Measurements from ENCODE around the gene KDM5C. TPM values are rescaled to one million over a fixed set of nuclear protein-coding genes. Genes with fewer than 3 reads are reported as not detected.

Gene KDM5C
- total RNA-seq, 1 donor from 2014 or later: 114 TPM

- H3K27me3 ChIP-seq (ENCODE audit: control insufficient read depth, insufficient read depth, low read length): peaks cover 17% of the 10 kb centered on the region
Measured at GRCh38 chrX:53260836-53261235, 35.8 kb upstream of the KDM5C start.

DNA sequence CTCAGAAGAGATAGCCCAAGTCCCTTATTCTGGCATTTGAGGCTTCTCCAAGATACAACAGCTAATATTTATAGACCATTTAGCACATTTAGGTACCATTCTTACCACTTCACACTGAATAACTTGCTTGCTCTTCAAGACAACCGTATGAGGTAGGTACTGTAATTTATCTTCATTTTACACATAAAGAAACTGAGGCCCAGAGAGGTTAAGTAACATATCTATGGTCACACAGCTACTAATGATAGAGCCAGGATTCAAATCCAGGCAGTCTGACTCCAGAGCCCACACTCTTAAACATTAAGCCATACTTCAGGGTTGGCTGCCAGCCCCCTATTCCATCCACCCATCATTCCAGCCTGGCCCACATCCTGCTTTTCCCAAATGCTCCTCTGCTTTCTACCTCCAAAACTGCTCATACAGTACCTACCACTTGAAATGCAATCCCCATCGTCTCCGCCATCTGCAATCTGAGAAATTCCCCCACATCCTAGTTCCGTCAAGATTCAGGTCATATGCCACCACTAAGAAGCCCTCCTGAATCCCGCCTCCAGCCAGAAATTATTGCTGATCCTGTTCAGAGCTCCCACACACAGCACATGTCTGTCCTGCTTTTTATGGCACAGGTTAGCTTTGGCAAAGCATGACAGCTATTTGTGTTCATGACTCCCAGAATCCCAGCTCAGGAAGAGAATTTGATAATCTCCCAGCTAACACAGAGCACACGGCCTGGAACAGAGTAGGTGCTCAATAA is 32.8 kb upstream of the KDM5C start:
- Histone ChIP-seq H3K27me3 (ENCODE audit: control insufficient read depth, insufficient read depth, low read length) (peaks cover 21% of the 10 kb centered on the region), H3K36me3 (ENCODE audit: control insufficient read depth, insufficient read depth, low read length) (no peaks in the 10 kb centered on the region), H3K4me3 (ENCODE audit: low read depth, low read length) (no peak overlapping the region)
- DNase-seq (ENCODE audit: low read depth): no peak
- no peak for TF ChIP-seq CTCF (IDR thresholded peaks at IDR 0.05; ENCODE audit: insufficient read depth, low read length, poor library complexity, severe bottlenecking)

More at GRCh38 chrX:53260836-53261235, 35.8 kb upstream of the KDM5C start:
- Histone ChIP-seq H3K36me3 (ENCODE audit: control insufficient read depth, insufficient read depth, low read length) (no peaks in the 10 kb centered on the region), H3K4me3 (ENCODE audit: low read depth, low read length) (no peak overlapping the region)
- TF ChIP-seq CTCF (IDR thresholded peaks at IDR 0.05; ENCODE audit: insufficient read depth, low read length, poor library complexity, severe bottlenecking): no peak
- DNase-seq (ENCODE audit: low read depth): no peak

- H3K36me3 ChIP-seq (ENCODE audit: control insufficient read depth, insufficient read depth, low read length): no peaks in the 10 kb centered on the region
- DNase-seq (ENCODE audit: low read depth): no peak
- no peak for TF ChIP-seq CTCF (IDR thresholded peaks at IDR 0.05; ENCODE audit: insufficient read depth, low read length, poor library complexity, severe bottlenecking)
- H3K27me3 ChIP-seq (ENCODE audit: control insufficient read depth, insufficient read depth, low read length): peaks cover 20% of the 10 kb centered on the region
- H3K4me3 ChIP-seq (ENCODE audit: low read depth, low read length): no peak overlapping the region
Measured at GRCh38 chrX:53257166-53257565, 32.2 kb upstream of the KDM5C start.

DNA sequence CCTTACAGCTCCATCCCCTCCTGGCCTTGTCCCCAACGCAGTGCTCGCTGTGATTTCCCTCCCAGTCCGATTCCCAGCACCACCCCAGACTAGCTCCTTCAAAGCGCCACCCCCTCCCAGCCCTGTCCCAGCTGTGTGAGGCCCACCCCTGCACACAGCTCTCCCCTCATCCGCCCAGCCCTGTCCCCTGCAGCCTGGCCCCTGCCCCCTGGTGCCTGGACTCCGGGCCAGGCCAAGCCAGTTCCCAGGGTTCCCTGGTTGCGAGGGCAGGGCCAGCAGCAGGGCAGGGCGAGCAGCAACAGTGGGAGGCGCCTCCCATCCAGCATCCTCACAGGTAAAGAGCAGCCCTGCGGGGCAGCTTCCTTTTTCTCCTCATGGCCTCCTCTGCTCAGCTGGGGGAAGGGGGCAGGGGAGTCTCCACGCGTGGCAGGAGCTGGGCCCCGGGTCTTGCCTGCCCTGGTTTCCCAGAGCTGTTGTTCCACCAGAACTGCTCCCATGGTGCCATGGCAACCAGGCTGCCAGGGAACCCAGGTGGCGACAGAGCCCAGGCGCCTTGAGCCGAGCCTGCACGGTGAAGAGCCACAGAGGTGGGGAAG is 31.5 kb upstream of the KDM5C start:
- Histone ChIP-seq H3K36me3 (ENCODE audit: control insufficient read depth, insufficient read depth, low read length) (no peaks in the 10 kb centered on the region), H3K4me3 (ENCODE audit: low read depth, low read length) (no peak overlapping the region), H3K27me3 (ENCODE audit: control insufficient read depth, insufficient read depth, low read length) (peaks cover 16% of the 10 kb centered on the region)
- DNase-seq (ENCODE audit: low read depth): no peak
- no peak for TF ChIP-seq CTCF (IDR thresholded peaks at IDR 0.05; ENCODE audit: insufficient read depth, low read length, poor library complexity, severe bottlenecking)

- TF ChIP-seq CTCF (IDR thresholded peaks at IDR 0.05; ENCODE audit: insufficient read depth, low read length, poor library complexity, severe bottlenecking): no peak
- no peak for DNase-seq (ENCODE audit: low read depth)
- Histone ChIP-seq H3K27me3 (ENCODE audit: control insufficient read depth, insufficient read depth, low read length) (peaks cover 19% of the 10 kb centered on the region), H3K36me3 (ENCODE audit: control insufficient read depth, insufficient read depth, low read length) (no peaks in the 10 kb centered on the region), H3K4me3 (ENCODE audit: low read depth, low read length) (no peak overlapping the region)
Measured at GRCh38 chrX:53255738-53256191, 30.8 kb upstream of the KDM5C start.
